HepG2 (cell line): ENCODE data around the gene NYAP1. TPM values are rescaled to one million over a fixed set of nuclear protein-coding genes. Genes with fewer than 3 reads are reported as not detected.

Experiments
- ARNT ChIP-seq: fragments of 450-650 bp; IDR thresholded peaks from 2 replicates; pipeline ENCODE4 v1.6.1; 2017
- ETV5 ChIP-seq: IDR thresholded peaks from 2 replicates; pipeline ENCODE4 v1.6.1; 2018; ENCODE audit warnings: missing biosample characterization, missing genetic modification reagents, inconsistent platforms, borderline replicate concordance
- JUND ChIP-seq: sonication (generic); formaldehyde crosslinking; IDR thresholded peaks from 2 replicates; pipeline ENCODE4 v1.8.0; 2022; ENCODE audit warnings: mild to moderate bottlenecking, missing genetic modification reagents
- MIER2 ChIP-seq: IDR thresholded peaks from 2 replicates; pipeline ENCODE4 v1.6.1; 2016; ENCODE audit warnings: missing biosample characterization, missing genetic modification reagents
- MXI1 ChIP-seq: IDR thresholded peaks from 3 replicates; pipeline ENCODE4 v1.6.1; 2012; ENCODE audit warnings: low read depth, low read length, inconsistent platforms, borderline replicate concordance
- SMARCE1 ChIP-seq: fragments of 450-650 bp; IDR thresholded peaks from 2 replicates; pipeline ENCODE4 v1.6.1; 2017; ENCODE audit warnings: borderline replicate concordance
- TCF12 ChIP-seq, 2 experiments: fragments of 450-650 bp in 1 of 2; sonication (generic) in 1 of 2; formaldehyde crosslinking in 1 of 2; IDR thresholded peaks; 2 replicates each; pipeline versions ENCODE4 v1.6.1 to v1.8.0; 2017 to 2022; ENCODE audit warnings: antibody characterized with exemption in 1 of 2, mild to moderate bottlenecking in 1 of 2, missing genetic modification reagents in 1 of 2, moderate library complexity in 1 of 2
- TEAD2 ChIP-seq: sonication (generic); formaldehyde crosslinking; IDR thresholded peaks from 2 replicates; pipeline ENCODE4 v1.9.0; 2021; ENCODE audit warnings: missing genetic modification reagents
- ZBTB7B ChIP-seq: sonication (generic); formaldehyde crosslinking; IDR thresholded peaks from 2 replicates; pipeline ENCODE4 v1.4.0; 2020; ENCODE audit warnings: missing genetic modification reagents
- ZKSCAN1 ChIP-seq: fragments of 150-350 bp; IDR thresholded peaks from 2 replicates; pipeline ENCODE4 v1.6.1; 2014; ENCODE audit warnings: low read length
- ZNF232 ChIP-seq: sonication (generic); formaldehyde crosslinking; IDR thresholded peaks from 2 replicates; pipeline ENCODE4 v1.4.0; 2020; ENCODE audit warnings: missing genetic modification reagents, borderline replicate concordance
- ZNF280B ChIP-seq: sonication (generic); formaldehyde crosslinking; IDR thresholded peaks from 2 replicates; pipeline ENCODE4 v1.5.0; 2020; ENCODE audit warnings: missing genetic modification reagents, mild to moderate bottlenecking, borderline replicate concordance
- polyA plus RNA-seq, 8 experiments: library from polyadenylated mRNA; depleted of rRNA in 3 of 8; stranded (reverse) in 7 of 8; unstranded in 1 of 8; fragments of >200 nt; fragmentation: Illumina TruSeq in 4 of 8; extraction: Trizol in 4 of 8; gene quantifications; 2 replicates each; pipeline versions ENCODE4 v1.2.1 to v1.2.3, GENCODE V29; 2011 to 2016; ENCODE audit warnings: low read depth in 4 of 8, missing spikeins in 1 of 8, mixed read lengths in 1 of 8; ENCODE audit not compliant: insufficient read depth in 1 of 8
- total RNA-seq, 5 experiments: library from RNA; depleted of rRNA; stranded (reverse); fragments of >200 nt; fragmentation: Illumina TruSeq; extraction: Trizol; gene quantifications; 2 replicates each; pipeline ENCODE4 v1.2.3, GENCODE V29; 2016; ENCODE audit warnings: low read depth in 1 of 5
- TF ChIP-seq, protein P1 (sequence below): sonication (generic); formaldehyde crosslinking; IDR thresholded peaks from 2 replicates; pipeline ENCODE4 v1.8.0; 2022; ENCODE audit warnings: missing genetic modification reagents, mild to moderate bottlenecking, borderline replicate concordance
- TF ChIP-seq, protein P2 (sequence below): sonication (generic); formaldehyde crosslinking; IDR thresholded peaks from 2 replicates; pipeline ENCODE4 v1.9.0; 2021; ENCODE audit warnings: missing genetic modification reagents, mild to moderate bottlenecking, borderline replicate concordance
- TF ChIP-seq, protein P3 (sequence below): sonication (generic); formaldehyde crosslinking; IDR thresholded peaks from 2 replicates; pipeline ENCODE4 v1.5.0; 2020; ENCODE audit warnings: missing genetic modification reagents
- TF ChIP-seq, protein P4 (sequence below): sonication (generic); formaldehyde crosslinking; conservative IDR thresholded peaks from 2 replicates; pipeline ENCODE4 v1.8.1; 2023; ENCODE audit warnings: missing genetic modification reagents
- TF ChIP-seq, protein P5 (sequence below): sonication (generic); formaldehyde crosslinking; conservative IDR thresholded peaks from 2 replicates; pipeline ENCODE4 v1.8.0; 2022; ENCODE audit warnings: missing genetic modification reagents

NYAP1 gene
- total and polyA plus RNA-seq, 2 of the 13 experiments (the other 11 are each of a cell fraction or from before 2014, with no cell fraction given), result 0.15 to 0.46 TPM

DNA sequence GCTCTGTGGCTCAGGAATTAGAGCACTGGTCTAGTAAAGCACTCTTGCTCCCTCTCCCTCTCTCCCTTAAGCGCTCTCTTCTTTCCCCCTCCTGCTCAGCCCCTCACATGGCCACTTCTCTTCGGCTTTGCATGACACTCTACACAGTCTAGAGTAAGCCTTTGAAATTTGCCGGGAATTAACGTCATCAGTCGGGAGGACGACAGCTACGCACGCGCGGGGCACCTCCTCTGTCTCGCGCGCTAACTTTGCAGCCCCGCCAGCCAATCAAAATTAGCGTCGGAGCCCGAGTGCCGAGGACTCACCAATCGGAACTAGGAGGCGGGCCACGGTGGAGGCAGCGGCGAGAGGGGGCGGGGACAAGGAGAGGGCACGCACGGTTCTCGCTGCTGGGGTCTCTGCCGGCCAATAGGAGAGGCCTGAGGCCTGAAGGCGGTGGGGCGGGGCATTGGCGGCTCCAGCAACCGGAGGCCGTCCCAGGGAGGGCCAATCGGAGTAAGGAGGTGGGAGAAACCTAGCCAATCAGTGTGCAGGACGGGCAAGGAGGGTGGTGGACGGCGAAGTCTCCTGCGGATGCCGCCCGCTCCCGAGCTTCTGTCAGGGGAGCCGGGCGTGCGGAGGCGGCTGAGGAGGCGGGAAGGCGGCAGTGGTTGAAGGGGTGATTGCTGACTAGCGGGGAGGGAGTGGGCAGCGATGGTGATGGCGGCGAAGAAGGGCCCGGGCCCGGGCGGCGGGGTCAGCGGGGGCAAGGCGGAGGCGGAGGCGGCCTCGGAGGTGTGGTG is 55.1 kb downstream of the NYAP1 start, which contains the start of gene AGFG2 (continued):
- TF ChIP-seq, protein P1, sequence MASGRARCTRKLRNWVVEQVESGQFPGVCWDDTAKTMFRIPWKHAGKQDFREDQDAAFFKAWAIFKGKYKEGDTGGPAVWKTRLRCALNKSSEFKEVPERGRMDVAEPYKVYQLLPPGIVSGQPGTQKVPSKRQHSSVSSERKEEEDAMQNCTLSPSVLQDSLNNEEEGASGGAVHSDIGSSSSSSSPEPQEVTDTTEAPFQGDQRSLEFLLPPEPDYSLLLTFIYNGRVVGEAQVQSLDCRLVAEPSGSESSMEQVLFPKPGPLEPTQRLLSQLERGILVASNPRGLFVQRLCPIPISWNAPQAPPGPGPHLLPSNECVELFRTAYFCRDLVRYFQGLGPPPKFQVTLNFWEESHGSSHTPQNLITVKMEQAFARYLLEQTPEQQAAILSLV (CRISPR knock-in tag), result peak; percentile 39; the same call in 1 of the 2 replicates
- TF ChIP-seq, protein P2, sequence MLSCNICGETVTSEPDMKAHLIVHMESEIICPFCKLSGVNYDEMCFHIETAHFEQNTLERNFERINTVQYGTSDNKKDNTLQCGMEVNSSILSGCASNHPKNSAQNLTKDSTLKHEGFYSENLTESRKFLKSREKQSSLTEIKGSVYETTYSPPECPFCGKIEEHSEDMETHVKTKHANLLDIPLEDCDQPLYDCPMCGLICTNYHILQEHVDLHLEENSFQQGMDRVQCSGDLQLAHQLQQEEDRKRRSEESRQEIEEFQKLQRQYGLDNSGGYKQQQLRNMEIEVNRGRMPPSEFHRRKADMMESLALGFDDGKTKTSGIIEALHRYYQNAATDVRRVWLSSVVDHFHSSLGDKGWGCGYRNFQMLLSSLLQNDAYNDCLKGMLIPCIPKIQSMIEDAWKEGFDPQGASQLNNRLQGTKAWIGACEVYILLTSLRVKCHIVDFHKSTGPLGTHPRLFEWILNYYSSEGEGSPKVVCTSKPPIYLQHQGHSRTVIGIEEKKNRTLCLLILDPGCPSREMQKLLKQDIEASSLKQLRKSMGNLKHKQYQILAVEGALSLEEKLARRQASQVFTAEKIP (CRISPR knock-in tag), result no peak
- TF ChIP-seq ETV5 (CRISPR knock-in tag), result no peak
- peak; percentile 93; the same call in 1 of the 2 replicates for TF ChIP-seq ZNF280B
- TF ChIP-seq, protein P3, sequence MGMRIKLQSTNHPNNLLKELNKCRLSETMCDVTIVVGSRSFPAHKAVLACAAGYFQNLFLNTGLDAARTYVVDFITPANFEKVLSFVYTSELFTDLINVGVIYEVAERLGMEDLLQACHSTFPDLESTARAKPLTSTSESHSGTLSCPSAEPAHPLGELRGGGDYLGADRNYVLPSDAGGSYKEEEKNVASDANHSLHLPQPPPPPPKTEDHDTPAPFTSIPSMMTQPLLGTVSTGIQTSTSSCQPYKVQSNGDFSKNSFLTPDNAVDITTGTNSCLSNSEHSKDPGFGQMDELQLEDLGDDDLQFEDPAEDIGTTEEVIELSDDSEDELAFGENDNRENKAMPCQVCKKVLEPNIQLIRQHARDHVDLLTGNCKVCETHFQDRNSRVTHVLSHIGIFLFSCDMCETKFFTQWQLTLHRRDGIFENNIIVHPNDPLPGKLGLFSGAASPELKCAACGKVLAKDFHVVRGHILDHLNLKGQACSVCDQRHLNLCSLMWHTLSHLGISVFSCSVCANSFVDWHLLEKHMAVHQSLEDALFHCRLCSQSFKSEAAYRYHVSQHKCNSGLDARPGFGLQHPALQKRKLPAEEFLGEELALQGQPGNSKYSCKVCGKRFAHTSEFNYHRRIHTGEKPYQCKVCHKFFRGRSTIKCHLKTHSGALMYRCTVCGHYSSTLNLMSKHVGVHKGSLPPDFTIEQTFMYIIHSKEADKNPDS (CRISPR knock-in tag), result no peak
- TF ChIP-seq ZBTB7B (CRISPR knock-in tag), result no peak
- peak; percentile 99 for TF ChIP-seq MXI1
- no peak for TF ChIP-seq TEAD2 (CRISPR knock-in tag)
- no peak for TF ChIP-seq JUND (CRISPR knock-in tag)
- no peak for TF ChIP-seq MIER2 (CRISPR knock-in tag)
- no peak for TF ChIP-seq ZKSCAN1
- TF ChIP-seq, protein P4, sequence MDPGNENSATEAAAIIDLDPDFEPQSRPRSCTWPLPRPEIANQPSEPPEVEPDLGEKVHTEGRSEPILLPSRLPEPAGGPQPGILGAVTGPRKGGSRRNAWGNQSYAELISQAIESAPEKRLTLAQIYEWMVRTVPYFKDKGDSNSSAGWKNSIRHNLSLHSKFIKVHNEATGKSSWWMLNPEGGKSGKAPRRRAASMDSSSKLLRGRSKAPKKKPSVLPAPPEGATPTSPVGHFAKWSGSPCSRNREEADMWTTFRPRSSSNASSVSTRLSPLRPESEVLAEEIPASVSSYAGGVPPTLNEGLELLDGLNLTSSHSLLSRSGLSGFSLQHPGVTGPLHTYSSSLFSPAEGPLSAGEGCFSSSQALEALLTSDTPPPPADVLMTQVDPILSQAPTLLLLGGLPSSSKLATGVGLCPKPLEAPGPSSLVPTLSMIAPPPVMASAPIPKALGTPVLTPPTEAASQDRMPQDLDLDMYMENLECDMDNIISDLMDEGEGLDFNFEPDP (CRISPR knock-in tag), result no peak
- no peak for TF ChIP-seq SMARCE1
- TF ChIP-seq, protein P5, sequence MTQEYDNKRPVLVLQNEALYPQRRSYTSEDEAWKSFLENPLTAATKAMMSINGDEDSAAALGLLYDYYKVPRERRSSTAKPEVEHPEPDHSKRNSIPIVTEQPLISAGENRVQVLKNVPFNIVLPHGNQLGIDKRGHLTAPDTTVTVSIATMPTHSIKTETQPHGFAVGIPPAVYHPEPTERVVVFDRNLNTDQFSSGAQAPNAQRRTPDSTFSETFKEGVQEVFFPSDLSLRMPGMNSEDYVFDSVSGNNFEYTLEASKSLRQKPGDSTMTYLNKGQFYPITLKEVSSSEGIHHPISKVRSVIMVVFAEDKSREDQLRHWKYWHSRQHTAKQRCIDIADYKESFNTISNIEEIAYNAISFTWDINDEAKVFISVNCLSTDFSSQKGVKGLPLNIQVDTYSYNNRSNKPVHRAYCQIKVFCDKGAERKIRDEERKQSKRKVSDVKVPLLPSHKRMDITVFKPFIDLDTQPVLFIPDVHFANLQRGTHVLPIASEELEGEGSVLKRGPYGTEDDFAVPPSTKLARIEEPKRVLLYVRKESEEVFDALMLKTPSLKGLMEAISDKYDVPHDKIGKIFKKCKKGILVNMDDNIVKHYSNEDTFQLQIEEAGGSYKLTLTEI (CRISPR knock-in tag), result no peak
- no peak; the same call in 1 of the 2 replicates for TF ChIP-seq ZNF232 (CRISPR knock-in tag)
- TF ChIP-seq ARNT, result no peak
- TF ChIP-seq TCF12 (IDR thresholded peaks at IDR 0.05), result no peak
- TF ChIP-seq TCF12 (CRISPR knock-in tag; IDR thresholded peaks at IDR 0.05), result no peak
